CD4-positive, alpha-beta T cell (primary cell): ENCODE data around the gene CNOT2. TPM values are rescaled to one million over a fixed set of nuclear protein-coding genes. Genes with fewer than 3 reads are reported as not detected.

Experiments used
- ATAC-seq: fragments of 200-7000 bp; cut with Tn5 transposase; one replicate; pipeline ENCODE4 v1.10.0; 2022; ENCODE audit warnings: mild to moderate bottlenecking; ENCODE audit not compliant: poor library complexity
- CTCF ChIA-PET: fragments of 350-600 bp; sonication (Branson Sonifier 250); formaldehyde crosslinking; loops from one replicate; lab custom pipeline; 2021; ENCODE audit warnings: antibody characterized with exemption, inconsistent platforms; lab: Charles Lee
- POLR2A ChIA-PET: fragments of 350-600 bp; sonication (Branson Sonifier 250); formaldehyde crosslinking; loops from one replicate; lab custom pipeline; 2021; ENCODE audit warnings: antibody characterized with exemption, inconsistent platforms; lab: Charles Lee
- DNase-seq, 14 experiments: peaks; one replicate each; pipeline ENCODE4 v3.0.0-alpha.2; 2013 to 2020; ENCODE audit warnings: mixed read lengths in 2 of 14
- H3K27ac ChIP-seq, 2 donors: one replicate each; pipeline versions ENCODE4 v1.5.1 to v1.7.0; 2013; ENCODE audit warnings: low read length in 2 of 2, low read depth in 1 of 2, mild to moderate bottlenecking in 1 of 2
- H3K27me3 ChIP-seq, 2 experiments: 1 replicate in 1 of 2; 2 replicates in 1 of 2; pipeline versions ENCODE4 v1.6.1 to v1.7.0; 2013; ENCODE audit warnings: low read length in 2 of 2, control low read depth in 1 of 2, mild to moderate bottlenecking in 1 of 2, moderate library complexity in 1 of 2; ENCODE audit not compliant: insufficient read depth in 2 of 2, control insufficient read depth in 1 of 2
- H3K36me3 ChIP-seq: one replicate; pipeline ENCODE4 v1.6.1; 2013; ENCODE audit warnings: low read length, control low read depth; ENCODE audit not compliant: insufficient read depth
- H3K4me1 ChIP-seq: one replicate; pipeline ENCODE4 v1.6.1; 2013; ENCODE audit warnings: low read length, control low read depth; ENCODE audit not compliant: insufficient read depth
- H3K4me3 ChIP-seq: one replicate; pipeline ENCODE4 v1.5.1; 2013; ENCODE audit warnings: mild to moderate bottlenecking, low read length, moderate library complexity
- H3K9me3 ChIP-seq, 2 experiments: 1 replicate in 1 of 2; 2 replicates in 1 of 2; pipeline versions ENCODE4 v1.6.1 to v1.7.0; 2013; ENCODE audit warnings: low read length in 2 of 2, mild to moderate bottlenecking in 2 of 2, control low read depth in 1 of 2, moderate library complexity in 1 of 2; ENCODE audit not compliant: control insufficient read depth in 1 of 2, insufficient read depth in 1 of 2
- H3K27ac Mint-ChIP-seq: one replicate; pipeline ENCODE4 v1.8.0; 2020; ENCODE audit warnings: mixed read lengths
- H3K27me3 Mint-ChIP-seq: one replicate; pipeline ENCODE4 v1.8.0; 2021; ENCODE audit warnings: mixed read lengths
- H3K36me3 Mint-ChIP-seq: one replicate; pipeline ENCODE4 v1.8.0; 2021; ENCODE audit warnings: low read depth, mixed read lengths
- H3K4me1 Mint-ChIP-seq: one replicate; pipeline ENCODE4 v1.8.0; 2021; ENCODE audit warnings: low read depth, mixed read lengths
- H3K4me3 Mint-ChIP-seq: one replicate; pipeline ENCODE4 v1.8.0; 2020; ENCODE audit warnings: mild to moderate bottlenecking, mixed read lengths
- H3K9me3 Mint-ChIP-seq: one replicate; pipeline ENCODE4 v1.8.0; 2020; ENCODE audit warnings: mixed read lengths
- CTCF ChIP-seq: fragments of 200-600 bp; IDR thresholded peaks from one replicate; pipeline ENCODE4 v1.8.0; 2022; ENCODE audit warnings: antibody characterized with exemption, mild to moderate bottlenecking
- intact Hi-C, 2 experiments: fragments of 100-400 bp; cut with DNase I in 1 of 2; cut with micrococcal nuclease in 1 of 2; formaldehyde crosslinking; loops; one replicate each; pipeline versions ENCODE4 v1.15.1 to v1.9.0; 2023 to 2025; cut with DNase I, micrococcal nuclease
- total RNA-seq, 174 experiments: library from RNA in 2 of 174; stranded (reverse) in 2 of 174; gene quantifications; one replicate each; pipeline ENCODE4 v1.2.3 and lab custom pipeline; 2021 to 2026

The CNOT2 gene
- total RNA-seq, 2 experiments from 2014 or later, result 107 to 121 TPM

- no peak for ATAC-seq
These were observed 159.4 kb downstream of the CNOT2 start for GRCh38 chr12:70402597-70402996.

GRCh38 chr12:70403826-70404225, 160.6 kb downstream of the CNOT2 start:
- Mint-ChIP-seq H3K9me3 (no peaks in the 10 kb centered on the region), H3K36me3 (peaks cover 16% of the 10 kb centered on the region), H3K4me3 (no peak overlapping the region), H3K27me3 (no peaks in the 10 kb centered on the region), H3K27ac (no peak overlapping the region), H3K4me1 (no peaks in the 10 kb centered on the region)
- ATAC-seq (no peak), DNase-seq (no peak)
- no peaks in the 10 kb centered on the region for H3K4me1 ChIP-seq
- H3K4me3 ChIP-seq, result no peak overlapping the region
- POLR2A ChIA-PET, result no interaction called here
- intact Hi-C loops, result no loop called here
- no peaks in the 10 kb centered on the region for H3K36me3 ChIP-seq
- H3K27me3 ChIP-seq, result no peaks in the 10 kb centered on the region
- TF ChIP-seq CTCF, result no peak
- CTCF ChIA-PET, result interaction anchor here (1.5 kb wide), 1 partner anchor 8 kb away, joined by 5 read pairs; no protein-coding TSS in a partner anchor
- H3K27ac ChIP-seq, result no peak overlapping the region
- H3K9me3 ChIP-seq, result no peaks in the 10 kb centered on the region

More at GRCh38 chr12:70402597-70402996, 159.4 kb downstream of the CNOT2 start:
- DNase-seq, result no peak
- Histone ChIP-seq H3K36me3 (no peaks in the 10 kb centered on the region), H3K27me3 (no peaks in the 10 kb centered on the region), H3K9me3 (no peaks in the 10 kb centered on the region), H3K4me1 (no peaks in the 10 kb centered on the region), H3K27ac (no peak overlapping the region), H3K4me3 (no peak overlapping the region)
- no peak for TF ChIP-seq CTCF
- POLR2A ChIA-PET, result no interaction called here
- intact Hi-C loops, result no loop called here
- H3K36me3 Mint-ChIP-seq, result peaks cover 16% of the 10 kb centered on the region
- H3K9me3 Mint-ChIP-seq, result no peaks in the 10 kb centered on the region
- H3K27ac Mint-ChIP-seq, result no peak overlapping the region
- no peaks in the 10 kb centered on the region for H3K4me1 Mint-ChIP-seq
- no peak overlapping the region for H3K4me3 Mint-ChIP-seq
- H3K27me3 Mint-ChIP-seq, result no peaks in the 10 kb centered on the region
- CTCF ChIA-PET, result interaction anchor here (1.5 kb wide), 1 partner anchor 9 kb away, joined by 5 read pairs; no protein-coding TSS in a partner anchor

Other genes with a start within 250 kb of the CNOT2 start
- under 1 TPM; 0.53 to 0.71 TPM for gene KCNMB4, start 122.9 kb downstream of the CNOT2 start, total RNA-seq